ENCODE results near the gene INSR.
A peak's percentile ranks its signal among the peaks of the same experiment; 100 is the strongest.
"Not testable (repeated sequence)": the region's sequence is repeated elsewhere in the genome, so short reads cannot be mapped to it uniquely, and the experiment has no call there.

INSR gene

DNA sequence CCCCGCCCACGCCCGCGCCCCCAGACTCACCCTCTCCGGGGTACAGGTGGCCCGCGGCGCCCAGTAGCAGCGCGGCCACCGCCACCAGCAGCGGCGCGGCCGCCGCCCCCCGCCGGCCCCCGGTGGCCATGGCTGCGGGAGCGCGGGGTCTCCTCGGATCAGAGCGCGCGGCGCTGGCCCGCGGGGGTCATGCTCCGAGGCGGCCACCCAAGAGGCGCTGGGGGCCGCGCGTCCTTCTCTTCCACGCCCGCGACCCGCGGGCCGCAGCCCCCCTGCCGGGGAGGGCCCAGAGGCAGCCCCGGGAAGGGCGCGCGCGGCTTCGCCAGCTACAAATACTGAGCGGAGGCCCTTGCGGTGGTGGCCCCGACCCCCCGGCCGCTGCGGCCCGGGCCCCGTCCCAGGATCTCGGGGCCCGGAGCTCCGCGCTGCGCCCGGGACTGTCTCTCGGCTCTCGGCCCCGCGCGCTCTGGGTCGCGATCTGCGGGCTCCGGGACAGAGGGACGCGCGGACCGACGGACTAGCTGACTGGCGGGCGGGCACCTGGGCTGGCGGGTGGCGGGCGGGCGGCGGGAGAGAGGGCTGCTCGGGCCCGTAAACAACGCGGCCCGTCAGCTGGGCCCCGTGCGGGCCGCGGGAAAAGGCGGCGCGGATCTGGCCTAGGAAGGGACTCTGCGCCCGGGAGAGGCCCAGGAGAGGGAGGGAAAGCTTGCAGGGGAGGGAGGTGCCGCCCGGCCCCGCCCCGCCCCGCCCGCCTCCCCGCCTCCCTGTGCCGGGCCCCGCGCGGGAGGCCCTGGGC lies at the start of gene INSR:
Gene INSR (minus strand): TSS at position 653 of the 796 bp plus-strand sequence. CDS start 523 bp downstream, at position 130.
- peak; percentile 75 for DNase-seq

DNA sequence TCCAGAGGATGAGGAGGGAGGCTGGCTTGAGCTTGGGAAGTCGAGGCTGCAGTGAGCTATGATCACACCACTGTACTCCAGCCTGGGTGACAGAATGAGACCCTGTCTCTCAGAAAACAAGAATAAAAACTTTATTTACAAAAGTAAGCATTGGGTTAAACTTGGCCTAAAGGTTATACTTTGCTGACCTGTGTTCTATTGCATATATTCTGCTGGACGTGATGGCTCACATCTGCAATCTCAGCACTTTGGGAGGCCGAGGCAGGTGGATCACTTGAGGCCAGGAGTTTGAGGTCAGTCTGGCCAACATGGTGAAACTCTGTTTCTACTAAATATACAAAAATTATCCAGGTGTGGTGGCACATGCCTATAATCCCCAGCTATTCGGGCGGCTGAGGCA lies 47.9 kb upstream of the INSR start:
- no peak for DNase-seq

DNA sequence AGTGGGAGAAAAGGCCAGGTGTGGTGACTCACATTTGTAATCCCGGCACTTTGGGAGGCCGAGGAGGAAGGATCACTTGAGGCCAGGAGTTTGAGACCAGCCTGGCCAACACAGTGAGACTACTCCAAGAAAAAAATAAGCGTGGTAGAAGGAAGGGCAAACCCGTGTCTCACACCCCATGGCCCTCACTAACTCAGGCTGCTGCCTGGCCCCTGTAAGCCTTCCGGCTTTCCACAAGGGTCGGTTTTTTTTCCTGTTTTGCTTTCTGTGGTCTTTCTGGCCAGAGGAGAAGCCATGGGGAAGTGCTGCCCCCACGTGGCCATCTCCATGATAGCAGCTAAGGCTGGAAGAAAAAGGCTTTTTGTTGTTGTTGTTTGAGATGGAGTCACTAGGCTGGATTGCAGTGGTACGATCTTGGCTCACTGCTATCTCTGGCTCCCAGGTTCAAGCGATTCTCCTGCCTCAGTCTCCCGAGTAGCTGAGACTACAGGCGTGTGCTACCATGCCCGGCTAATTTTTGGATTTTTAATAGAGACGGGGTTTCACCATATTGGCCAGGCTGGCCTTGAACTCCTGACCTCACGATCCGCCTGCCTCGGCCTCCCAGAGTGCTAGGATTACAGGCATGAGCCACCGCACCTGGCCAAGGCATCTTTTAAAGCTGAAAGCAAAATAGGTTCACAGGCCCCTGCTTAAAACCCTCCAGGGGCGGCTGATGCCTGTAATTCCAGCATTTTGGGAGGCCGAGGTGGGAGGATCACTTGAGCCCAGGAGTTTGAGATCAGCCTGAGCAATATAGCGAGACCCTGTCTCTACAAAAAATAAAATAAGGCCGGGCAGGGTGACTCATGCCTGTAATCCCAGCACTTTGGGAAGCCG lies 47.0 kb upstream of the INSR start:
- DNase-seq: peak; percentile 97

DNA sequence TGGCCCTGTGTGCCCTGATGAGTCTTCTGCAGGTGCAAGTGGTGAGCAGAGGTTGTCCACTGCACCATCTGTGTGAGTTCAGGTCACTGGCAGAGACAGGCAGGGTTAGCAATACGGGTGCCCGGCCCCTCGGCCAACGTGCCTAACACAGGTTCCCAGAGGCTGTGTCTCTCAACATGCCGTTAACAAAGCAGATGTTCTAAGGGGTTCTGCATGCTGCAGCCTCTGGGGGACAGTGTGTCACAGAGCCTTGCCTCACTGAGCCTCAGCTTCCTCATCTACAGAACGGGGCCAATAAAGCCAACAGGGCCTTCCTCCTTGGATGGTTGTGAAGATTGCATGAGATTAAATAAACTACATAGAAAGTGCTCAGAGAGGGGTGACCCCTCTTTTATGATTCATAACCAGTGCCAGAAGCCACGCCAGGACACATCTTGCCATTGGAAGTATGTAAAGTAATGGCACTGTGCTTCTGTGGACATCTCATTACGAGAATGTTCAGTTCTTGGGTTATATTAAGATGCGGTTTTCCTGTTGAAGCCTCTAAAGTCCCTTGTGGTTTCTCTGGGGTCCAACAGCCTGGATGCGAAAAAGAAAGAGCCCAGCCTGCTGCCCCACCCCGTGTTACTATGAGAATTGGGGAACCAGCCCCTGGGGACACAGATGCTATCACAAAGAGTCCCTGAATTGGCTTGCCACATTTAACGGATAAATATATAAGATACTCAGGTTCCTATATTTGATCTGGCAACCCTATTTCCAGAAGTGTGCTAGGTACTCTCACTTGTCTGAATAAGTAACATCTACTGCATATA lies 43.4 kb upstream of the INSR start:
- no peak for DNase-seq

DNA sequence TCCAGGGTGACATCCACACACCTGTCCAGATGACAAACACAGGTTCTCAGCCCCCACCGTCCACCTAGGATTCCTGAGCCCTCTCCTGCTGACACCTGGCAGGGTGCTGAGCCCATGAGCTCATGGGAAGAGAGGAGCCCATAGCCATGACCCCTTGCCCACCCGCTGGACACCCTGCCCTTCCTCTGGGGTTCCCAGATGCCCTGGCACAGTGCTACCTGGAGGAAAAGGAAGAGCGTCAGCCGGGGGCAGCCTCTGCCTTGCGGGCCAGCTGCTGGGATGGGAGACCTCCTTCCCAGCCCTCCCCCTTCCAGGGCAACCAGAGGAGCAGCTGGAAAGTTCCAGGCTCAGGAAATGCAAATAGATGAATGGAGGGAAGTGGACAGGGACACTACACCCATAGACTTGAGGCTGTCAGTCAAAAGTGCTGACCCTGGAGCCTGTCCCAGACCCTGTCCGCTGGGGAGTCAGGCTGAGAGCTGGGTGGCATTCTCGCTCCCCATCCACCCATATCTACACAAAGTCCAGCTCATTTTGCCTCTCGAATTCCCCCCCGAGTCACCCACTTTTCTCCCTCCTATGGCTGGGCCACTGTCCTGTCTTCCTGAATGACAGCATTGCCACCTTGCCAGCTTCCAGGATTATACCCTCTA lies 42.2 kb upstream of the INSR start:
- no peak for DNase-seq

DNA sequence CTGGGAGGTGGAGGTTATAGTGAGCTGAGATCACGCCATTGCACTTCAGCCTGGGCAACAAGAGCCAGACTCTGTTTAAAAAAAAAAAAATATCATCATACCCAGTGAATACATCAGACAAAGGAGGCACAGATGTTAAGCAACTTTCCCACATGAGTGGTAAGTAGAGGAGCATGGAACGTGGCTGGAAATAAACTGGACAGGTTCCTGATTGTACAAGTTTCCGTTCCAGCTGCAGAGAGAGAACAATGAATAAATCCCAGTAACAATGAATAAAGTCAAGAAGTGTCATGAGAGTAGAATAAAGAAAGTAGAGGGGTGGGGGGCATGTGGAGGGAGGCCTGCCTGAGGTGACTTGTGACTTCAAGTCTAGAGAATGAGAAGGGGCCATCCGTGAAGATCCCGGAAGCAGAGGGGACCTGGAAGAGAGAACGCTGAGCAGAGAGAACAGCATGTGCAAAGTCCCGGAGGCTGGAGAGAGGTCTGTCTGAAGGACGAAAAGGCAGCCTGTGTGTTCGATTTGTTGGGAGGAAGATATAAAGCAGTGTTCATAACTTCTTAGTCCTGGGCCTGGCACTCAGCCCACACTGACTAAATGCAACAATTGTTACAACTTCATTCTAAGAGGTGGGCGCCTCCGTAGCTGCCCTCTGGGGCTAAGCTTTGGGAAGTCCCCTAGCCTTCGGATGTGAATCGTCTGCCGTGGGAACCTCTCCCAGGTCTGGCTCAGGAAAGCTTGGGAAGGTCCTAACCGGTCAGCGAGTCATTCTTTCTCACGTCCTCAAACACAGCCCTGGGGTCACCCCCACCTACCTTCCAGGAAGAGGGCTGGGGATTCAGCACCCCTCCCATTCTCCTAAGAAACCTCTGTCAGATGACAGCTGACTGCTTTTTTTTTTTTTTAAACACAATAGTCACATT lies 39.2 kb upstream of the INSR start:
- no peak for DNase-seq

DNA sequence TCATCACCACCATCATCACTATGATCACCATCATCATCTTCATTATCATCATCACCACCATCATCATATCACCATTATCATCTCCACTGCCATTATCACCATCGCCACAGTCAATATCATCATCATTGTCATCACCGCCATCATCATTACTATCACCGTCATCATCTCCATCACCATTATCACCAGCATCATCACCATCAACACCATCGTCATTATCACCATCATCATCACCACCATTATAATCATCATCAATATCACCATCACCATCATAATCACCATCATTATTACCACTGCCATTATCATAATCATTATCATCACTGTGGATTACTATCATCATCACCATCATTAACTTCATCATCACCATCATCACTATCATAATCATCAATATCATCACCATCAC lies 37.2 kb upstream of the INSR start:
- DNase-seq: no peak

DNA sequence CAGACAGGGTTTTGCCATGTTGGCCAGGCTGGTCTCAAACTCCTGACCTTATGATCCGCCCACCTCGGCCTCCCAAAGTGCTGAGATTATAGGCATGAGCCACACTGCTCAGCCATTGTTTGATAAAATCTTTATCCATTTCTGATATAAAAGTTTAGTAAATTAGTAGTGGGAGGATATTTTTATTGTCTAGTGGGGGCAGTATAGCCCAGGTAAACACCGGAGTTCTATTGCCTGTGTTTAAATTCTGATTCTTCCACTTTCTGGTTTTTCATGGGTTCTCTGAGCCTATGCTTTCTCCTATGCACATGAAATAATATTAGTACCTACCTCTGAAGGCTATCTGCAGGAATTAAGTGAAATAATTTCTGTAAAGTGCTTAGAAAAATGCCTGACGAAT lies 34.4 kb upstream of the INSR start:
- no peak for DNase-seq

DNA sequence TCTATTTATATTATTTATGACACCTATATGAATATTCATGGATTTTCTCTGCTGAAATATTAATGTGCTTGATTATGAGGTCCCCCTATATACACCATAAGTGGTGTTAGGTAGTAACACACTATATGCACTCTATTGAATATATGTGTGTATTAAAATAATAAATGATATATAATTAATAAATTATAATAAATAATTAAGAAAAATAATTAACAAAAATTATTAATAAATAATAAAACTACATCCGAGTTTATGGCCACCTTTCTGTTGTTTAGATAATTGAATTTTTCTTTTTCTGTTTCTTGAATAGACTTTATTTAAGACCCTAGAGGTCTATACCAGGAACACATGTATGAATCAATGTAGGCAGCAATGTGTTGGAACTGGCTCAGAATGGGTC lies 33.6 kb upstream of the INSR start:
- DNase-seq: no peak

DNA sequence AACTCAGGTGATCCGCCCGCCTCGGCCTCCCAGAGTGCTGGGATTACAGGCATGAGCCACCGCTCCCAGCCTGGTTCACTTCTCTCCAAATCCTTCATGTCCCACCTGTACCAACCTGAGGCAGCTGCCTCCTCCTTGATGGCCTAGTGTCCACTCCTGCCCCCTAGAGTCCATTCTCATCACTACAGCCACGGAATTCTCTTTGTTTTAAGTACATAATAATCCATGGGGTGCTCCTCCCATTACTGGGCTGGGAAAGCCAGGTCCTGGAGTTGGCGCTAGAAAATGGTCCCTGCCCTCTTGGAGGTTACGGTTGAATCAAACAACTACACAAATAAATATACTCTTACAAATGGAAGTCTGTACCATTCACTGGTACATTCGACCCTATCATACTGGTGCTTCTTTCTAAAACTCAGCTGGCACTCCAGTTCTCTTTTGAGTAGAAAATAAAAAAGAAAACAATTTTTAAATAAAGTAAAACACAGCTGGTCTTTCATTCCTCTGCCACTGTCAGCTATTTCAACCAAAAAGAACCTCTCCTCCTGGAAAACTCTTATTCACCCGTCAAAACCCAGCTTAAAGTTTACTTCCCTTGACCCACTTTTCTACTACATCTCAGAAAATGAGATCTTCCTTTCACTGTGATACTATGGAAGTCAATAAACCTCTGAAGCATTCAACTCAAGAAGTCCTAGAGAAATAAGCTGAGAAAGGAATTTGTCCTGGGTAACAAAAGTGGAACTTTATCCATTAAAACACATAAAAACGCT lies 32.1 kb upstream of the INSR start:
- DNase-seq: peak; percentile 73

DNA sequence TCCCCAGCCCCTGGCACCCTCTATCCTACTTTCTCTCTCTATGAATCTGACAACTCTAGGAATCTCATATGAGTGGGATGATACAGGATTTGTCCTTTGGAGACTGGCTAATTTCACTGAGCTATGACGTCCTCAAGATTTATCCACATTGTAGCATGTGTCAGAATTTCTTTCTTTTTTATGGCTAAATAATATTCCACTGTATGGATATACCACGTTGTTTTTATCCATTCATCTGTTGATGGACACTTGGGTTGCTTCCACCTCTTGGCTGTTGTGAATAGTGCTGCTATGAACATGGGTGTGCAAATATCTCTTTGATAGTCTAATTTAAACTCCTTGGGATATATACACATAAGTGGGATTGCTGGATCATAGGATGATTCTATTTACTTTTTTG lies 24.0 kb upstream of the INSR start:
- no peak for DNase-seq

DNA sequence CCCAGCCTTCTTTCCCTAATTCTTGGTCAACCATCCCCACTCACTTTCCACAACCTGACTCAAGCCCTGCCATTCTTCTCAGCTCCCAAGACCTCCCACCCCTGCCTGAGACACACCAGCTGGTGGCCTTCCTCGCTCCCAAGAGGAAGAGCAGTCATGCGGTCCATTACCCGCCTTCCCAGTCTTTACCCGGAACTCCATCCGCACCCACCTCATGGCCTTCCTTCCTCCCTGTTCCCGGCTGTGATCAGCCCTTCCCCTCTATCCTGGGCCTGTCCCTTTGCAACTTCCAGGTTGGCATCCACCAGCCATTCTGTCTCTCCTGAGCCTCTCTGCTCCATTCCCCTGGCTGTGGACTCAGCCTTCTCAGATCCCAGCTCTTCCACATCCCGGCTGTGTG lies 18.6 kb upstream of the INSR start:
- no peak for DNase-seq

DNA sequence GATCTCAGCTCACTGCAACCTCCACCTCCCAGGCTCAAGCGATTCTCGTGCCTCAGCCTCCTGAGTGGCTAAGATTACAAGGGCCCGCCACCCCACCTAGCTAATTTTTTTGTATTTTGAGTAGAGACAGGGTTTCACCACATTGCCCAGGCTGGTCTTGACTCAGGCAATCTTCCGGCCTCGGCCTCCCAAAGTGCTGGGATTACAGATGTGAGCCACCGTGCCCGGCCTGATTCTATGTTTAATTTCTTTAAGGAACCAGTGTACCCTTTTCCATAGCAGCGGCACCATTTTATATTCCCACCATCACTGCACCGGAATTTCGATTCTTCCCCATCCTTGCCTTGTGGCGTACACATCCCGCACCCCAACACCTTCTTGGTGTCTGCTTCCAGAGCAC lies 17.7 kb upstream of the INSR start:
- no peak for DNase-seq

DNA sequence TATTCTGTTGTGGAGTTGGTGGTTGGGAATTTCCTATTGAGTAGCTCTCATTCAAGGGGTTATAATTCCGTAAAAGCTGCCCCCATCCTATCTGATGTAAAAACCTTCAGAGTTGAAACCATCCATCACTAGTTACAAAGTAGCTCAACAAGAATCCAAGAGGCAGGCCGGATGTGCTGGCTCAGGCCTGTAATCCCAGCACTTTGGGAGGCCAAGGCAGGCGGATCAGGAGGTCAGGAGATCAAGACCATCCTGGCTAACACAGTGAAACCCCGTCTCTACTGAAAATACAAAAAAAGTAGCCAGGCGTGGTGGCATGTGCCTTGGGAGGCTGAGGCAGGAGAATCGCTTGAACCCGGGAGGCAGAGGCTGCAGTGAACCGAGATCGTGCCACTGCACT lies 14.1 kb upstream of the INSR start:
- DNase-seq: not testable (repeated sequence)

DNA sequence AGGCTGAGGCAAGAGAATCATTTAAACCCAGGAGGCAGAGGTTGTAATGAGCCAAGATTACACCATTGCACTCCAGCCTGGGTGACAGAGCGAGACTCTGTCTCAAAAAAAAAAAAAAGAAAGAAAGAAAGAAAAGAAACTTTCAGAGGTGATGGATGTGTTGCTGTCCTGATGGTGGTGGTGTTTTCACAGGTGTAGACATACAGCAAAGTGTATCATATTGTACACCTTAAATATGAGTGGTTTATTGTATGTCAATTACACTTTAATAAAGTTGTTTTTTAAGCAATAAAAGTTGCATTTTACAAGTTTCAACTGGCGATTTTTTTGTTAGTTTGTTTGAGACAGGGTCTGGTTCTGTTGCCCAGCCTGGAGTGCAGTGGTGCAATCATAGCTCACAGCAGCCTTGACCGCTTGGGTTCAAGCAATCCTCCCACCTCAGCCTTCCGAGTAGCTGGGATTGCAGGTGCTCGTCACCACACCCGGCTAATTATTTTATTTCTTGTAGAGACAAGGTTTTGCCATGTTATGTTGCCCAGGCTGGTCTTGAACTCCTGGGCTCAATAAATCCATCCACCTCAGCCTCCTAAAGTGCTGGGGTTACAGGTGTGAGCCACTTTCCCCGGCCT lies 13.5 kb upstream of the INSR start:
- DNase-seq: no peak

DNA sequence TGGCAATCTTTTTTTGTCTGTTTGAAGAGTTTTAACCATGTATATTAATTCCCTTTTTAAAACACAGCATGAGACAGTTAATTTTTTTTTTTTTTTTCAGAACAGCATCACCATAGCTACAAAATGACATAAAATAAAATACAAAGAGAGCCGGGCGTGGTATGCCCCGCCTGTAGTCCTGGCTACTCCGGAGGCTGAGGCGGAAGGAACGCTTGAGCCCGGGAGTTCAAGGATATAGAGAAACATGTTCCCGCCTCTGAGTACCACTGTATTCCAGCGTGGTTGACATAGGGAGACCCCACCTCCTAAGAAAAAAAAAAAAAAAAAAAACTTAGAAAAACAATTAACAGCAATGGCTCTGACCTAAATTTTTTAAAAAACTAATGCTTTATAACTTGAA lies 10.0 kb upstream of the INSR start:
- DNase-seq: no peak

DNA sequence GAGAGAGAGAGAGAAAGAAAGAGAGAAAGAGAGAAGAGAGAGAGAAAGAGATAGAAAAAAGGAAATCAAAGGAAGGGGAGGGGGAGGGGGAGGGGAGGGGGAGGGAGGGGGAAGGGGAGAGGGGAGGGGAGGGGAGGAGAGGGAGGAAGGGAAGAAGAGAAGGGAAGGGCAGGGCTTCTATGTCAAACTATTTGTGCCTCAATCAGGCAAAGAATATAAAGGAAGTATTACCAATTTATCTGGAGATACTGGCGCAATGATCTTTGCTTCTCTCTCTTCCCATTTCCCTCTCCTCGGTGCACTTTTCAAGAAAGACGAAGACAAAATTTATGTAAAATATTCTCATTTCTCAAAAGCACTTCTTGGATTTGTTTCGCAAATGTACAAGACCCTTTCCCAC lies 9.3 kb upstream of the INSR start:
- DNase-seq: no peak

DNA sequence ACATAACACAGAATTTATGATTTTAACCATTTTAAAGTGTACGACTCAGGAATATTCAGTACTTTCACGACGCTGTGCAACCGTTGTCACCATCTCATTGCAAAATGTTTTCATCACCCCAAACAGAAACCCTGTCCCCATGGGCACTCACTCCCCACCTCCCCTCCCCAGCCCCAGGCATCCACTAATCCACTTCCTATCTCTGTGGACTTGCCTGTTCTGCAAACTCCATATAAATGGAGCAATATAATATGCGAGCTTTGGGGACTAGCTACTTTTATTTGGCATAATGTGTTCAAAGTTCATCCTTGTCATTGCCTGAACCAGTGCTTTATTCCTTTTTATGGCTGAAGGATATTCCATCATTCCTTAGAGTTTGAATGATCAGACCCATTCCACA lies 7.3 kb upstream of the INSR start:
- no peak for DNase-seq

DNA sequence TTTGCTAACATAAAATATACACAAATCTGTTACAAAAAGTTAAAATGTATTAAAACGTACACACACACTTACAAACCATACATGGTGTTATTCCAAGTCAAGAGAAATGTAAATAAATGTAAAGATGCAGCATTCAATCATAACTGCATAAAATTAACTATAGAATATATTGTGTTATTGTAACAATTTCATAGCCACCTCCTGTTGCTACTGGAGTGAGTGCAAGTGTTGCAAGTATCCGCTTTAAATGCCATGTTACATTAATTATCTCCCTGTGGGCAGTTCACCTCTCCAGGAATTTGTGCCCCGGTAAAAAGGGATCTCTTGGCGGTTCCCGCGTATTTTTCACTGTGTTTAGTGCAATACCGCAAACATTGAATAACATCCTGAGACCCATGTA lies 3.5 kb upstream of the INSR start:
- DNase-seq: no peak

DNA sequence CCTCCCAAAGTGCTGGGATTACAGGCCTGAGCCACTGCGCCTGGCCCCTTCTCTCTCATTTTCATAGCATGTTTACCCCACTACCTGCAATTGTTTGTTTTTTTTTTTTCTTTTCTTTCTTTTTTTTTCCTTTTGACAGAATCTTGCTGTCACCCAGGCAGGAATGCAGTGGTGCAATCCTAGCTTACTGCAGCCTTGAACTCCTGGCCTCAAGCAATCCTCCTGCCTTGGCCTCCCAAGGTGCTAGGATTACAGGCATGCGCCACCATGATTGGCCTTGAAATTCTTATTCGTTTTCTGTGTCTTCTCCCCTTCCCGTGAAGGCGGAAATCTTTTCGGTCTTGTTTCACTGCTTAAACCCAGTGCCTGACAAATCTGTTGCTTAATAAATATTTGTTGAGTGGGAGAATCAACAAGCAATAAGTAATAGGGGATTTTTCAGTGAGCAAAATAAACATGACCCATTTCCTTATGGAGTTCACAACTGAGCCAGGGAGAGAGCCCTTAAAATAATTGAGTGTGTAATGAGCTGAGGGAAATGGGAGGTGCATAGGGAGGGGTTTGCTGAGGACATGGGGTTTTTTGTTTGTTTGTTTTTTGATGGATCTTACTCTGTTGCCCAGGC lies 1.8 kb upstream of the INSR start:
- no peak for DNase-seq

All from stimulated activated CD8-positive, alpha-beta memory T cell treated with anti-CD3 and anti-CD28 coated beads, Interleukin-4, amount 100 ng/mL, for 48 hours (primary cell).